Measurements from ENCODE around the gene TOMM70. TPM values are rescaled to one million over a fixed set of nuclear protein-coding genes. Genes with fewer than 3 reads are reported as not detected.

The TOMM70 gene
- 27.9 and 41.9 TPM in 2 replicates for polyA plus RNA-seq

DNA sequence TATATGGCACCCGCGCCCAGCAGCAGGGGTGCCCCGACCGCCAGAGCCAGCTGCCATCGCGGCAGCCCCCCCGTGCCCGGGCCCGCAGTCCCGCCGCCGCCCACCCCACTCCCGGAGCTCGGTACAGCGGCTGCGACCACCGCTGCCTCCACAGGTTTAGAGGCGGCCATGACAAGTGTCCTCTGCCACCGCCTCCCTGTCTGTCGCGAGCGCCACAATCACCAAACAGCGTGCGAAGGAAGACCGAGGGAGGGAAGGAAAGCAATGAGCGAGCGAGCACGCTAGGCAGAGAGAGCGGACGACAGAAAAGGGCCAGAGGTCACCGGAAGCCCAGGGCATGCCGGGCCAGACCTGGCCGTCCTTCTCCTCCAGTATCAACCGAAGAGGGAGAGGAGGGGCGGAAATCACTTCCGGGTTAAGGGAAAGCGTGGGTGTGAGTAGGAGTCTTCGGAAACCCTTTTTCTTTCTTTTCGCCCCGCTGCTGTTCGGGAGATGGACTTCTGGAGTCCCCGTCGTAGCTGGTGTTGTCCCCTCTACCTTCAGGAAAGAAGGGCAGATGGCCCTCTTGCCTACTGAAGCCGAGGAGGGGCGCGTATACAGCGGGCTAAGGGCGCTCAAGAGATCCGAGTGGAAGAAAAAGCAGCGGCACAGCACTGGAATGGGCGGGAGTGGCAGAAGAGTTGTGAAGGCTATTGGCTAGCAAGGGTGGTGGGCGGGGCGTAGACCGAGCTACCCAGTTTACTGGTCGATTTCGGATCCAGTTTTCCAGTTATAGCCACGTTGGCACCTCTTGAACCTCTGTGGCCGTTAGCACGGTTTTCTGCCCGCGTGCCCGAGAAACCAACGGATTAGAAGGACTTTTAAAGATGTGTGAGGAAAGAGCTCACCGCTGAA, at the start of gene TOMM70, which contains the start of gene LNP1:
Gene TOMM70, minus strand, starts transcription at position 310 of the 894 bp plus-strand sequence. Its CDS starts 140 bp downstream, at position 170.
Gene LNP1, plus strand, starts transcription at position 760 of the 894 bp plus-strand sequence. CDS start 28,191 bp downstream, outside the sequence.

DNA sequence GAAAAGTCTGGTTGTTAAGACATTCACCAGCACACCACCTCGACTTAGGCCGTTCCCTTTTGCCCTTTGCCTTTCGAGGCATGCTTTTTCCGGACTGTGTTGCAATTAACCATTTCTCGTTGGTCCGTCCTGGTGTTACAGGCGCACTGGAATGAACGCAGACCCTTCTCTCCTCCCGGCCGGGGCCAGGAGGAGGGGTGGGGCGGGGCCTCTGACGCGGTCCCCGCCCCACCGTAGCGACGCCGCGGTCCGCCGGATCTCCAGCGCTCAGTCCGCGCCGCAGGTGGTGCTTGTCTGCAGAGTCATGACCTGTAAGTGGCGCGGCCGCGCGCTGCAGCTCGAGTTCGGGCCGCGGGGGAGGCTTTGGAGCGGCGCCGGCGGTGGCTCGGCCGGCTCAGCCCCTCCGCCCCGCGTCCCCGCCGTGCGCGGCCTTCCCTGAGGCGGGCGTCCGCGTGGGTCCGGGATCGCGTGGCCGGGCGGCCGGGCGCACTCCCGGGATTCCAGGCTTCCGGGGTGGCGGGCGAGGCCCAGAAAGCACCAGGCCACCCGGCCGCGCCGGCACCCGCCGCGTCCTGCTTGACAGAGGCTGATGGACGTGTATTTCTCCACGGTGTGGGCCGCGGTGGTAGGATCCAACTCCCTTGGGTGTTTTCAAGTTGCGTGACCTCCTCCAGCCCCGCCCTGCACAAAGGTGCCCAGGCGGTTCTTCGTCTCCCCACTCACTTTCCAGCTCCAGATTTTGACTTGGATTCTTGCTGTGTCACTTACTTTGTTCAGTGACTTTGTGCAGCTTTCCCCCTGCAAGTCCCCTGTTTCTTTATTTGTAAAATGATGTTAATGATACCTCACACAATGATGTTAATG, 66.2 kb downstream of the TOMM70 start, which contains the start of gene NIT2:
Gene NIT2, plus strand, starts transcription at position 270 of the 864 bp plus-strand sequence. Its CDS starts 35 bp downstream, at position 305.

Other genes with a start within 250 kb of the TOMM70 start
- 34.0 and 42.0 TPM in 2 replicates for gene TBC1D23, start 140.1 kb downstream of the TOMM70 start, polyA plus RNA-seq
- gene NIT2, start 66.3 kb downstream of the TOMM70 start, polyA plus RNA-seq: 47.2 and 73.1 TPM in 2 replicates
- 5.7 and 9.9 TPM in 2 replicates for gene LNP1, start 450 bp upstream of the TOMM70 start, polyA plus RNA-seq
- gene TMEM45A, start 91.5 kb upstream of the TOMM70 start, polyA plus RNA-seq: 0.12 and 0.13 TPM in 2 replicates
- not detected in 2 replicates for gene ADGRG7, start 208.5 kb upstream of the TOMM70 start, polyA plus RNA-seq

Data from Purkinje cell (primary cell).